ENCODE results near the gene SRSF7.
A peak's percentile ranks its signal among the peaks of the same experiment; 100 is the strongest.
"Not testable (repeated sequence)": the region's sequence is repeated elsewhere in the genome, so short reads cannot be mapped to it uniquely, and the experiment has no call there.

Gene SRSF7

GRCh38 chr2:38751596-38752410 lies 642 bp upstream of the SRSF7 start:
- DNase-seq = peak; percentile 50

GRCh38 chr2:38750011-38750890 lies 910 bp downstream of the SRSF7 start:
- DNase-seq = peak in 1 of 2 experiments; percentile 41

- DNase-seq = no peak
Observed at GRCh38 chr2:38748943-38749804, 2.0 kb downstream of the SRSF7 start.

- no peak for DNase-seq
Observed at GRCh38 chr2:38748391-38748790, 2.8 kb downstream of the SRSF7 start.

- no peak for DNase-seq
Observed at GRCh38 chr2:38747819-38748218, 3.3 kb downstream of the SRSF7 start.

- no peak for DNase-seq
Observed at GRCh38 chr2:38747007-38747424, 4.1 kb downstream of the SRSF7 start.

GRCh38 chr2:38745267-38745666 lies 5.9 kb downstream of the SRSF7 start:
- DNase-seq = no peak

GRCh38 chr2:38744399-38744780 lies 6.8 kb downstream of the SRSF7 start:
- peak in 1 of 2 experiments; percentile 51 for DNase-seq

GRCh38 chr2:38743672-38744398 lies 7.3 kb downstream of the SRSF7 start:
- DNase-seq = peak in 1 of 2 experiments; percentile 27

GRCh38 chr2:38742797-38743559 lies 8.2 kb downstream of the SRSF7 start:
- DNase-seq = no peak

GRCh38 chr2:38740851-38741731 lies 10.1 kb downstream of the SRSF7 start:
- DNase-seq = peak in 1 of 2 experiments; percentile 40

- DNase-seq = no peak
Observed at GRCh38 chr2:38739524-38739923, 11.6 kb downstream of the SRSF7 start.

- no peak for DNase-seq
Observed at GRCh38 chr2:38737925-38738324, 13.2 kb downstream of the SRSF7 start.

GRCh38 chr2:38737000-38737698 lies 14.0 kb downstream of the SRSF7 start:
- not testable (repeated sequence) for DNase-seq

GRCh38 chr2:38735999-38736320 lies 15.2 kb downstream of the SRSF7 start:
- DNase-seq = no peak

GRCh38 chr2:38734299-38735058 lies 16.7 kb downstream of the SRSF7 start:
- DNase-seq = no peak

GRCh38 chr2:38733300-38733971 lies 17.7 kb downstream of the SRSF7 start:
- no peak for DNase-seq

- DNase-seq = no peak
Observed at GRCh38 chr2:38731684-38732221, 19.4 kb downstream of the SRSF7 start.
